Muscle of leg (tissue), 11 donors: ENCODE measurements around the gene PID1. TPM values are rescaled to one million over a fixed set of nuclear protein-coding genes. Genes with fewer than 3 reads are reported as not detected.

Experiments used
- DNase-seq: peaks from one replicate; pipeline ENCODE4 v3.0.0; 2013
- H3K27ac ChIP-seq: one replicate; pipeline ENCODE4 v1.5.1; 2013; ENCODE audit warnings: mild to moderate bottlenecking, low read length, control low read depth
- H3K27me3 ChIP-seq: one replicate; pipeline ENCODE4 v1.6.1; 2013; ENCODE audit warnings: low read length; ENCODE audit not compliant: control insufficient read depth, insufficient read depth
- H3K36me3 ChIP-seq: one replicate; pipeline ENCODE4 v1.6.1; 2013; ENCODE audit warnings: low read length; ENCODE audit not compliant: control insufficient read depth, insufficient read depth
- H3K4me1 ChIP-seq: one replicate; pipeline ENCODE4 v1.6.1; 2013; ENCODE audit warnings: low read length; ENCODE audit not compliant: control insufficient read depth, insufficient read depth
- H3K4me3 ChIP-seq: one replicate; pipeline ENCODE4 v1.5.1; 2013; ENCODE audit warnings: low read length, control low read depth
- H3K9me3 ChIP-seq: replicated peaks from 2 replicates; pipeline ENCODE4 v1.6.1; 2013; ENCODE audit warnings: low read depth, low read length; ENCODE audit not compliant: control insufficient read depth
- WGBS: methylation state at CpG from one replicate; pipeline ENCODE4 v1.1.5; 2013; ENCODE audit warnings: missing lambda C conversion rate; ENCODE audit not compliant: insufficient coverage; 5-methylcytosine and 5-hydroxymethylcytosine counted together
- polyA plus RNA-seq, 8 donors: library from polyadenylated mRNA; unstranded; fragments of 120-200 nt; gene quantifications; one replicate each; pipeline versions ENCODE4 v1.2.1 to v1.2.3, GENCODE V29; 2013; ENCODE audit warnings: inconsistent platforms in 1 of 8, low replicate concordance in 1 of 8; ENCODE audit not compliant: insufficient read length in 8 of 8, insufficient read depth in 1 of 8
- total RNA-seq: library from RNA; stranded (reverse); fragments of 120-200 nt; gene quantifications from one replicate; pipeline ENCODE4 v1.2.4, GENCODE V29; 2013

The PID1 gene
- total and polyA plus RNA-seq, 9 donors: 15.6 to 32.8 (median 28.4) TPM

- H3K9me3 ChIP-seq: no peaks in the 10 kb centered on the region
- no peak overlapping the region for H3K27ac ChIP-seq
- H3K4me3 ChIP-seq: no peak overlapping the region
- H3K4me1 ChIP-seq: peaks cover 4% of the 10 kb centered on the region
- H3K27me3 ChIP-seq: no peaks in the 10 kb centered on the region
- H3K36me3 ChIP-seq: no peaks in the 10 kb centered on the region
- DNase-seq: no peak
Observed at GRCh38 chr2:229296016-229296415, 24.9 kb upstream of the PID1 start.

- no peaks in the 10 kb centered on the region for H3K27me3 ChIP-seq
- H3K4me1 ChIP-seq: no peaks in the 10 kb centered on the region
- WGBS: no CpG with 5 or more reads among the region's 1 CpG
- H3K9me3 ChIP-seq: peaks cover 2% of the 10 kb centered on the region
- no peak overlapping the region for H3K27ac ChIP-seq
- DNase-seq: peak; percentile 16
- no peaks in the 10 kb centered on the region for H3K36me3 ChIP-seq
- H3K4me3 ChIP-seq: no peak overlapping the region
Observed at GRCh38 chr2:229287823-229288222, 16.7 kb upstream of the PID1 start.

- Histone ChIP-seq H3K9me3 (no peaks in the 10 kb centered on the region), H3K4me1 (no peaks in the 10 kb centered on the region), H3K27me3 (no peaks in the 10 kb centered on the region), H3K36me3 (no peaks in the 10 kb centered on the region), H3K4me3 (no peak overlapping the region), H3K27ac (no peak overlapping the region)
- peak; percentile 68 for DNase-seq
- 4% methylated on average over 2 of the region's 5 CpGs for WGBS
Observed at GRCh38 chr2:229282758-229283546, 11.9 kb upstream of the PID1 start.

DNA sequence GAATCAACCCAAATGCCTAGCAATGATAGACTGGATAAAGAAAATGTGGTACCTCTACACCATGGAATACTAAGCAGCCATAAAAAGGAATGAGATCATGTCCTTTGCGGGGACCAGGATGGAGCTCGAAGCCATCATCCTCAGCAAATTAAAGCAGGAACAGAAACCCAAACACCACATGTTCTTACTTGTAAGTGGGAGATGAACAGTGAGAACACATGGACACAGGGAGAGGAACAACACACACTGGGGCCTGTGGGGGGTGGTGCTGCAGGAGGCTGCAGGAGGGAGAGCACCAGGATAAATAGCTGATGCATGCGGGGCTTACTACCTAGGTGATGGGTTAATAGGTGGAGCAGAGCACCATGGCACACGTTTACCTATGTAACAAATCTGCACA lies 8.4 kb upstream of the PID1 start:
- no peaks in the 10 kb centered on the region for H3K36me3 ChIP-seq
- H3K27ac ChIP-seq: no peak overlapping the region
- DNase-seq: no peak
- H3K9me3 ChIP-seq: no peaks in the 10 kb centered on the region
- no peaks in the 10 kb centered on the region for H3K4me1 ChIP-seq
- no peak overlapping the region for H3K4me3 ChIP-seq
- WGBS: no CpG with 5 or more reads among the region's 4 CpGs
- H3K27me3 ChIP-seq: no peaks in the 10 kb centered on the region

GRCh38 chr2:229275506-229275905 lies 4.4 kb upstream of the PID1 start:
- peaks cover 3% of the 10 kb centered on the region for H3K4me1 ChIP-seq
- H3K36me3 ChIP-seq: no peaks in the 10 kb centered on the region
- no peaks in the 10 kb centered on the region for H3K9me3 ChIP-seq
- no peak overlapping the region for H3K27ac ChIP-seq
- peaks cover 2% of the 10 kb centered on the region for H3K27me3 ChIP-seq
- no peak overlapping the region for H3K4me3 ChIP-seq
- DNase-seq: no peak

DNA sequence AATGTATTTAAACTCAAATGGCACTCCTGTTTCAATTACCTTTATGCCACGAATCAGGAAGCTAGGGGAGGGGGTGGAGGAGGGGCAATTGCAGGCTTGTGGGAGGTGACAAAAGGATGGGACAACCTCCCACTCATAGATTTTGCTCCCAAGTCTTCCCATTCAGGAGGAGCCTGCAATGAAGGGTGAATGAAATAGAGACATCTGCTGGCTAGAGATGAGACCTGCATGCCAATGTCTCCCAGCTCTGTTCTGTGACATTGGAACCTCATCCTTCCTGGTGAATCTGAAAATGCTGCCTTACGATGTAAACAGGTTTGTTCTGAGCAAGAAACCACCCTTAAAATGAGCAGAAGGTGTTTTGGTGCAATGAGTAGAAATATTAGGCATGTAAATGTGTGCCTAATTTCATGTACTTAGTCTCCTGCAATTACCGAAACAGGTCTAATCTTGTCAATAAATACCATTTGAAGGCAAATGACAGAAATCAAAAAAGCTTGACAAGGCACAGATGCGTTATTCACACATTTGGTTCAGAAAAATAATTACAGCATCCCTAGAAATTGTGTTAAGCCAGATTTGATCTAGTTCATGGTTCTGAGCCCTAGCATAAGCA lies 2.7 kb upstream of the PID1 start:
- peaks cover 6% of the 10 kb centered on the region for H3K4me1 ChIP-seq
- H3K9me3 ChIP-seq: no peaks in the 10 kb centered on the region
- peaks cover 5% of the 10 kb centered on the region for H3K27me3 ChIP-seq
- peak; percentile 94 for DNase-seq
- H3K27ac ChIP-seq: peak overlapping the region; percentile 4
- no CpG with 5 or more reads among the region's 4 CpGs for WGBS
- no peaks in the 10 kb centered on the region for H3K36me3 ChIP-seq
- H3K4me3 ChIP-seq: peak overlapping the region; percentile 18

DNA sequence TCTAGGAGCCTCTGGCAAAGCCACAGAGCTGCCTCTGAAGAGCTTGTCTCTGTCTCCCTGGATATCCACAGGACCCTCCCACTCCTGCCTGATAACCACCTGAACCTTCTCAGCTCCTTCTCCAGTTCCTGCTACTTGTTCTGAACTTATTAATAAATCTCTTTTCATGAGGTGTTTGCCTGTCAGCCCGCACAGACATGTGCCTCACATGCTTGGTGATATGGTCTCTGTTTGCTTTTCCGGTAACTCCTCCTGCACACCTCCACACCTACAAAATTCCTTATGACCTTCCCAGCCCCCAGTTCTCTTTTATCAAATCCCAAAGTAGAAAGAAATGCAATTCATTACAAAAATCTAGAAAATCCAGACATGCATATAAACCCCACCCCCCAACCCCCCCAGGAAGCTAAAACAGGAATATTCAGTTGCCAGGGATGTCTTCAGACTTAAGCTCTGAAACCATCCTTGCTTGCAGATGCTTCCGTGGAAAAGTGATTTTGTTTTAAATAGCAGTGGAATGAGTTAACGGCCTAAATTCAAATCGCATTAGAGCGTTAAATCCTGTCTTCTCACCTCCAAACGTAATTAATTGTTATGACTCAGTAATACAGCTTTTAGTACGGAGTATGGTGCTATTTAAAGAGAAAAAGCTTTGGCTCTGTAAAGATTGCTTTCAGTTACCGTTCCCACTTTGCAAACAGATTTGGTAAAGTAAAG lies 2.1 kb upstream of the PID1 start:
- peak overlapping the region; percentile 4 for H3K27ac ChIP-seq
- 85% methylated on average over 2 of the region's 9 CpGs for WGBS

GRCh38 chr2:229269941-229270340 lies 1.1 kb downstream of the PID1 start:
- H3K9me3 ChIP-seq: no peaks in the 10 kb centered on the region
- H3K4me1 ChIP-seq: peaks cover 6% of the 10 kb centered on the region
- peak; percentile 55 for DNase-seq
- no peaks in the 10 kb centered on the region for H3K36me3 ChIP-seq
- H3K4me3 ChIP-seq: peak overlapping the region; percentile 79
- WGBS: 11% methylated on average over 3 of the region's 6 CpGs
- H3K27me3 ChIP-seq: peaks cover 5% of the 10 kb centered on the region
- H3K27ac ChIP-seq: no peak overlapping the region

More for the DNA sequence above, 2.1 kb upstream of the PID1 start:
- H3K36me3 ChIP-seq: no peaks in the 10 kb centered on the region
- H3K4me1 ChIP-seq: peaks cover 6% of the 10 kb centered on the region
- H3K9me3 ChIP-seq: no peaks in the 10 kb centered on the region
- H3K27me3 ChIP-seq: peaks cover 5% of the 10 kb centered on the region
- peak; percentile 35 for DNase-seq
- peak overlapping the region; percentile 18 for H3K4me3 ChIP-seq

GRCh38 chr2:229269146-229269545 lies 1.9 kb downstream of the PID1 start:
- Histone ChIP-seq H3K4me1 (peaks cover 6% of the 10 kb centered on the region), H3K9me3 (no peaks in the 10 kb centered on the region), H3K27ac (no peak overlapping the region), H3K27me3 (peaks cover 5% of the 10 kb centered on the region), H3K36me3 (no peaks in the 10 kb centered on the region), H3K4me3 (peak overlapping the region; percentile 79)
- no CpG with 5 or more reads among the region's 8 CpGs for WGBS
- no peak for DNase-seq

GRCh38 chr2:229268626-229269025 lies 2.5 kb downstream of the PID1 start:
- DNase-seq: no peak
- WGBS: no CpG with 5 or more reads among the region's 4 CpGs
- H3K27me3 ChIP-seq: peaks cover 5% of the 10 kb centered on the region
- no peaks in the 10 kb centered on the region for H3K9me3 ChIP-seq
- no peak overlapping the region for H3K27ac ChIP-seq
- peaks cover 6% of the 10 kb centered on the region for H3K4me1 ChIP-seq
- H3K4me3 ChIP-seq: no peak overlapping the region
- no peaks in the 10 kb centered on the region for H3K36me3 ChIP-seq
